Activated T-helper 17 cell treated with anti-CD3 and anti-CD28 coated beads, Interleukin-2, amount 50 U/mL, for 72 hours (primary cell): ENCODE results near the gene FAAP20. TPM values are rescaled to one million over a fixed set of nuclear protein-coding genes. Genes with fewer than 3 reads are reported as not detected.
"Not testable (repeated sequence)": the region's sequence is repeated elsewhere in the genome, so short reads cannot be mapped to it uniquely, and the experiment has no call there.

Experiments used
- ATAC-seq: fragments of 150-1000 bp; cut with Tn5 transposase; replicated peaks from 2 replicates; pipeline ENCODE4 v1.10.0; 2021; ENCODE audit warnings: mild to moderate bottlenecking, moderate library complexity
- H3K27ac Mint-ChIP-seq: one replicate; pipeline ENCODE4 v1.8.0; 2022; ENCODE audit warnings: mixed read lengths
- H3K27me3 Mint-ChIP-seq: one replicate; pipeline ENCODE4 v1.8.0; 2022; ENCODE audit warnings: mixed read lengths
- H3K36me3 Mint-ChIP-seq: one replicate; pipeline ENCODE4 v1.8.0; 2022; ENCODE audit warnings: low read depth, mild to moderate bottlenecking, mixed read lengths
- H3K4me1 Mint-ChIP-seq: one replicate; pipeline ENCODE4 v1.8.0; 2022; ENCODE audit warnings: mixed read lengths
- H3K4me3 Mint-ChIP-seq: one replicate; pipeline ENCODE4 v1.8.0; 2022; ENCODE audit warnings: mild to moderate bottlenecking, mixed read lengths
- H3K9me3 Mint-ChIP-seq: one replicate; pipeline ENCODE4 v1.8.0; 2022; ENCODE audit warnings: mixed read lengths
- total RNA-seq, 2 donors: library from RNA; stranded (reverse); gene quantifications; one replicate each; pipeline ENCODE4 v1.2.3, GENCODE V29; 2022

Gene FAAP20
- total RNA-seq, 2 donors from 2014 or later = 56.7 to 68.3 TPM

- no peak for ATAC-seq
- peaks cover 5% of the 10 kb centered on the region for H3K4me1 Mint-ChIP-seq
- H3K4me3 Mint-ChIP-seq = no peak overlapping the region
- no peaks in the 10 kb centered on the region for H3K27me3 Mint-ChIP-seq
- H3K36me3 Mint-ChIP-seq = peaks cover 26% of the 10 kb centered on the region
- no peaks in the 10 kb centered on the region for H3K9me3 Mint-ChIP-seq
- H3K27ac Mint-ChIP-seq = no peak overlapping the region
These were observed 33.9 kb downstream of the FAAP20 start for GRCh38 chr1:2160451-2161300.

GRCh38 chr1:2159124-2159523 lies 35.4 kb downstream of the FAAP20 start:
- no peak overlapping the region for H3K4me3 Mint-ChIP-seq
- peaks cover 10% of the 10 kb centered on the region for H3K4me1 Mint-ChIP-seq
- H3K36me3 Mint-ChIP-seq = peaks cover 32% of the 10 kb centered on the region
- no peaks in the 10 kb centered on the region for H3K27me3 Mint-ChIP-seq
- ATAC-seq = no peak
- H3K9me3 Mint-ChIP-seq = no peaks in the 10 kb centered on the region
- H3K27ac Mint-ChIP-seq = no peak overlapping the region

GRCh38 chr1:2158272-2158671 lies 36.3 kb downstream of the FAAP20 start:
- no peaks in the 10 kb centered on the region for H3K9me3 Mint-ChIP-seq
- no peak overlapping the region for H3K4me3 Mint-ChIP-seq
- peaks cover 32% of the 10 kb centered on the region for H3K36me3 Mint-ChIP-seq
- peak overlapping the region; percentile 43 for H3K27ac Mint-ChIP-seq
- H3K27me3 Mint-ChIP-seq = no peaks in the 10 kb centered on the region
- peaks cover 10% of the 10 kb centered on the region for H3K4me1 Mint-ChIP-seq
- no peak for ATAC-seq

GRCh38 chr1:2157856-2158255 lies 36.7 kb downstream of the FAAP20 start:
- Mint-ChIP-seq H3K4me3 (no peak overlapping the region), H3K4me1 (peaks cover 9% of the 10 kb centered on the region), H3K36me3 (peaks cover 31% of the 10 kb centered on the region), H3K9me3 (no peaks in the 10 kb centered on the region), H3K27me3 (no peaks in the 10 kb centered on the region), H3K27ac (no peak overlapping the region)
- ATAC-seq = no peak

GRCh38 chr1:2156866-2157265 lies 37.7 kb downstream of the FAAP20 start:
- H3K36me3 Mint-ChIP-seq = peaks cover 34% of the 10 kb centered on the region
- H3K9me3 Mint-ChIP-seq = no peaks in the 10 kb centered on the region
- H3K27ac Mint-ChIP-seq = no peak overlapping the region
- H3K27me3 Mint-ChIP-seq = no peaks in the 10 kb centered on the region
- ATAC-seq = no peak
- peaks cover 10% of the 10 kb centered on the region for H3K4me1 Mint-ChIP-seq
- no peak overlapping the region for H3K4me3 Mint-ChIP-seq

GRCh38 chr1:2155788-2156187 lies 38.8 kb downstream of the FAAP20 start:
- no peak overlapping the region for H3K27ac Mint-ChIP-seq
- H3K36me3 Mint-ChIP-seq = peaks cover 34% of the 10 kb centered on the region
- no peak for ATAC-seq
- H3K27me3 Mint-ChIP-seq = no peaks in the 10 kb centered on the region
- no peaks in the 10 kb centered on the region for H3K9me3 Mint-ChIP-seq
- H3K4me1 Mint-ChIP-seq = peaks cover 10% of the 10 kb centered on the region
- H3K4me3 Mint-ChIP-seq = no peak overlapping the region

GRCh38 chr1:2155147-2155598 lies 39.4 kb downstream of the FAAP20 start:
- H3K4me3 Mint-ChIP-seq = no peak overlapping the region
- H3K36me3 Mint-ChIP-seq = peaks cover 34% of the 10 kb centered on the region
- no peaks in the 10 kb centered on the region for H3K9me3 Mint-ChIP-seq
- no peak overlapping the region for H3K27ac Mint-ChIP-seq
- H3K27me3 Mint-ChIP-seq = no peaks in the 10 kb centered on the region
- ATAC-seq = no peak
- H3K4me1 Mint-ChIP-seq = peaks cover 10% of the 10 kb centered on the region

- no peak for ATAC-seq
- peaks cover 10% of the 10 kb centered on the region for H3K4me1 Mint-ChIP-seq
- no peaks in the 10 kb centered on the region for H3K27me3 Mint-ChIP-seq
- no peaks in the 10 kb centered on the region for H3K9me3 Mint-ChIP-seq
- no peak overlapping the region for H3K27ac Mint-ChIP-seq
- H3K36me3 Mint-ChIP-seq = peaks cover 34% of the 10 kb centered on the region
- no peak overlapping the region for H3K4me3 Mint-ChIP-seq
These were observed 40.5 kb downstream of the FAAP20 start for GRCh38 chr1:2154022-2154421.

- peaks cover 24% of the 10 kb centered on the region for H3K36me3 Mint-ChIP-seq
- H3K4me1 Mint-ChIP-seq = peaks cover 10% of the 10 kb centered on the region
- no peaks in the 10 kb centered on the region for H3K9me3 Mint-ChIP-seq
- no peaks in the 10 kb centered on the region for H3K27me3 Mint-ChIP-seq
- peak; percentile 31 for ATAC-seq
- H3K4me3 Mint-ChIP-seq = peak overlapping the region; percentile 30
- peak overlapping the region; percentile 69 for H3K27ac Mint-ChIP-seq
These were observed 41.6 kb downstream of the FAAP20 start for GRCh38 chr1:2152954-2153353.

- no peak for ATAC-seq
- Mint-ChIP-seq H3K4me1 (peaks cover 10% of the 10 kb centered on the region), H3K9me3 (no peaks in the 10 kb centered on the region), H3K27me3 (no peaks in the 10 kb centered on the region), H3K4me3 (no peak overlapping the region), H3K27ac (no peak overlapping the region), H3K36me3 (peaks cover 24% of the 10 kb centered on the region)
These were observed 42.7 kb downstream of the FAAP20 start for GRCh38 chr1:2151911-2152310.

- Mint-ChIP-seq H3K27me3 (no peaks in the 10 kb centered on the region), H3K9me3 (no peaks in the 10 kb centered on the region), H3K4me1 (peaks cover 10% of the 10 kb centered on the region), H3K36me3 (peaks cover 18% of the 10 kb centered on the region), H3K27ac (no peak overlapping the region), H3K4me3 (no peak overlapping the region)
- ATAC-seq = no peak
These were observed 43.3 kb downstream of the FAAP20 start for GRCh38 chr1:2151252-2151651.

GRCh38 chr1:2150801-2151200 lies 43.8 kb downstream of the FAAP20 start:
- Mint-ChIP-seq H3K27ac (no peak overlapping the region), H3K9me3 (no peaks in the 10 kb centered on the region), H3K27me3 (no peaks in the 10 kb centered on the region), H3K4me1 (peaks cover 10% of the 10 kb centered on the region), H3K4me3 (no peak overlapping the region), H3K36me3 (peaks cover 14% of the 10 kb centered on the region)
- no peak for ATAC-seq

GRCh38 chr1:2148691-2149090 lies 45.9 kb downstream of the FAAP20 start:
- no peaks in the 10 kb centered on the region for H3K27me3 Mint-ChIP-seq
- H3K36me3 Mint-ChIP-seq = peaks cover 7% of the 10 kb centered on the region
- peaks cover 4% of the 10 kb centered on the region for H3K4me1 Mint-ChIP-seq
- no peak overlapping the region for H3K27ac Mint-ChIP-seq
- H3K4me3 Mint-ChIP-seq = no peak overlapping the region
- ATAC-seq = peak; percentile 91
- H3K9me3 Mint-ChIP-seq = no peaks in the 10 kb centered on the region

- not testable (repeated sequence) for H3K4me3 Mint-ChIP-seq, H3K27ac Mint-ChIP-seq, H3K9me3 Mint-ChIP-seq, ATAC-seq, H3K27me3 Mint-ChIP-seq, H3K4me1 Mint-ChIP-seq, H3K36me3 Mint-ChIP-seq
These were observed 46.7 kb downstream of the FAAP20 start for GRCh38 chr1:2147869-2148268.

GRCh38 chr1:2146836-2147517 lies 47.6 kb downstream of the FAAP20 start:
- H3K27ac Mint-ChIP-seq = no peak overlapping the region
- no peaks in the 10 kb centered on the region for H3K9me3 Mint-ChIP-seq
- H3K4me1 Mint-ChIP-seq = no peaks in the 10 kb centered on the region
- H3K27me3 Mint-ChIP-seq = no peaks in the 10 kb centered on the region
- H3K4me3 Mint-ChIP-seq = no peak overlapping the region
- no peak for ATAC-seq
- no peaks in the 10 kb centered on the region for H3K36me3 Mint-ChIP-seq
